Progenitor cell of endocrine pancreas (in vitro differentiated cells): ENCODE results near the gene RMDN3. TPM values are rescaled to one million over a fixed set of nuclear protein-coding genes. Genes with fewer than 3 reads are reported as not detected.

Experiments
- DNase-seq: peaks from one replicate; pipeline ENCODE4 v3.0.0; 2021; ENCODE audit warnings: low spot score; ENCODE audit not compliant: unreplicated experiment
- H3K27ac Mint-ChIP-seq: 2 replicates; pipeline ENCODE4 v1.8.0; 2021; ENCODE audit warnings: mild to moderate bottlenecking, moderate library complexity, mixed read lengths
- H3K27me3 Mint-ChIP-seq: 2 replicates; pipeline ENCODE4 v1.8.0; 2021; ENCODE audit warnings: mixed read lengths
- H3K36me3 Mint-ChIP-seq: 2 replicates; pipeline ENCODE4 v1.8.0; 2022; ENCODE audit warnings: mixed read lengths; ENCODE audit not compliant: insufficient read depth
- H3K4me1 Mint-ChIP-seq: 2 replicates; pipeline ENCODE4 v1.8.0; 2021; ENCODE audit warnings: low read depth, mixed read lengths
- H3K4me3 Mint-ChIP-seq: 2 replicates; pipeline ENCODE4 v1.8.0; 2021; ENCODE audit warnings: low read depth, mild to moderate bottlenecking, moderate library complexity, mixed read lengths
- H3K9me3 Mint-ChIP-seq: 2 replicates; pipeline ENCODE4 v1.8.0; 2021; ENCODE audit warnings: low read depth, mixed read lengths
- total RNA-seq: library from RNA; stranded (reverse); gene quantifications from 2 replicates; pipeline ENCODE4 v1.2.1, GENCODE V29; 2021
- TF ChIP-seq, protein P1 (sequence below): fragments of 200-600 bp; sonication (generic); IDR thresholded peaks from one replicate; pipeline ENCODE4 v1.5.0; 2021; ENCODE audit warnings: antibody characterized with exemption, mild to moderate bottlenecking; ENCODE audit not compliant: unreplicated experiment

Gene RMDN3
- total RNA-seq, 1 donor from 2014 or later = 25.9 TPM

DNA sequence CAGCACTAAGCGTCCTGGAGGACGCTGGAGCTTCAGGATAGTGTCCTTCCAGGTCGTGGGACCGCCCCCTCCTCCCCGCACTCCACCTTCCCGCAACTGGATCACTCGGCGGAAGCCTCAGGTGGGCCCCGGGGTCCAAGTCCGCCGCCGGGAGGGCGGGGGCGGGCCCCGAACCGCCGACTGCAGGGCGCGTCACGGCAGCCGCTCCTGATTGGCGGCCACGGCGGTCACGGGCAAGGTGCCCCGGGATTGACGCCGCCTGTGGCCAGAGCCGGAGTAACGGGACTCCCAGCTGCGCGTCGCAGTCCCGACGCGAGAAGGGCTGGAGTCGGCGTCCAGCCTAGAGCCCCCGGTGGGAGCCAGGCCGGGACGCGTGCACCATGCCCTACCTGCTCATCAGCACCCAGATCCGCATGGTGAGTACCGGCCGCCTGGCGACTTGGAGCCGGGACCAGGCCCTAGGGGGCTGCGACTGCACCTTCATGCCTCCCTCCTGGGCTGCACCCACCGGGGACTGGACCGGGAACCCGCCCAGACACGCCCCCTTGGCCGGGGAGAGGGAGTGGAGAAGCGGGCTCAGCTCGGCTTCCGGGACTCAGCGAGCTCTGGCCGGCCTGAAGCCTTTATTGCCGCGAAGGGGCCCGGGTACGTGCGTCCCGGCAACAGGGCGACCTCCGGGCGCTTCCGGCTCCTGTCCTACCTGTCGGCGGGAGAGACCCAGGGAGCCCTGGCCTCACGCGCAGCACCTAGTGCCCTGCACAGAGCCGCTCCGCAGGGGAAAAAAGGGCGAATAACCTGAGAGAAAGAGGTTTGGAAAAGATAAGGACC lies 9.0 kb upstream of the RMDN3 start, which contains the start of gene GCHFR:
GCHFR (plus strand) TSS at position 268 of the 828 bp plus-strand sequence; CDS start at position 381, 113 bp downstream.
- Mint-ChIP-seq H3K9me3 (no peaks in the 10 kb centered on the region), H3K4me3 (peak within 1 kb of the TSS; percentile 79), H3K36me3 (no peaks in the 10 kb centered on the region), H3K4me1 (peaks cover 11% of the 10 kb centered on the region), H3K27me3 (no peaks in the 10 kb centered on the region), H3K27ac (peak within 1 kb of the TSS; percentile 96)
- DNase-seq = peak; percentile 77
- TF ChIP-seq, protein P1, sequence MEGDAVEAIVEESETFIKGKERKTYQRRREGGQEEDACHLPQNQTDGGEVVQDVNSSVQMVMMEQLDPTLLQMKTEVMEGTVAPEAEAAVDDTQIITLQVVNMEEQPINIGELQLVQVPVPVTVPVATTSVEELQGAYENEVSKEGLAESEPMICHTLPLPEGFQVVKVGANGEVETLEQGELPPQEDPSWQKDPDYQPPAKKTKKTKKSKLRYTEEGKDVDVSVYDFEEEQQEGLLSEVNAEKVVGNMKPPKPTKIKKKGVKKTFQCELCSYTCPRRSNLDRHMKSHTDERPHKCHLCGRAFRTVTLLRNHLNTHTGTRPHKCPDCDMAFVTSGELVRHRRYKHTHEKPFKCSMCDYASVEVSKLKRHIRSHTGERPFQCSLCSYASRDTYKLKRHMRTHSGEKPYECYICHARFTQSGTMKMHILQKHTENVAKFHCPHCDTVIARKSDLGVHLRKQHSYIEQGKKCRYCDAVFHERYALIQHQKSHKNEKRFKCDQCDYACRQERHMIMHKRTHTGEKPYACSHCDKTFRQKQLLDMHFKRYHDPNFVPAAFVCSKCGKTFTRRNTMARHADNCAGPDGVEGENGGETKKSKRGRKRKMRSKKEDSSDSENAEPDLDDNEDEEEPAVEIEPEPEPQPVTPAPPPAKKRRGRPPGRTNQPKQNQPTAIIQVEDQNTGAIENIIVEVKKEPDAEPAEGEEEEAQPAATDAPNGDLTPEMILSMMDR = peak; percentile 60

DNA sequence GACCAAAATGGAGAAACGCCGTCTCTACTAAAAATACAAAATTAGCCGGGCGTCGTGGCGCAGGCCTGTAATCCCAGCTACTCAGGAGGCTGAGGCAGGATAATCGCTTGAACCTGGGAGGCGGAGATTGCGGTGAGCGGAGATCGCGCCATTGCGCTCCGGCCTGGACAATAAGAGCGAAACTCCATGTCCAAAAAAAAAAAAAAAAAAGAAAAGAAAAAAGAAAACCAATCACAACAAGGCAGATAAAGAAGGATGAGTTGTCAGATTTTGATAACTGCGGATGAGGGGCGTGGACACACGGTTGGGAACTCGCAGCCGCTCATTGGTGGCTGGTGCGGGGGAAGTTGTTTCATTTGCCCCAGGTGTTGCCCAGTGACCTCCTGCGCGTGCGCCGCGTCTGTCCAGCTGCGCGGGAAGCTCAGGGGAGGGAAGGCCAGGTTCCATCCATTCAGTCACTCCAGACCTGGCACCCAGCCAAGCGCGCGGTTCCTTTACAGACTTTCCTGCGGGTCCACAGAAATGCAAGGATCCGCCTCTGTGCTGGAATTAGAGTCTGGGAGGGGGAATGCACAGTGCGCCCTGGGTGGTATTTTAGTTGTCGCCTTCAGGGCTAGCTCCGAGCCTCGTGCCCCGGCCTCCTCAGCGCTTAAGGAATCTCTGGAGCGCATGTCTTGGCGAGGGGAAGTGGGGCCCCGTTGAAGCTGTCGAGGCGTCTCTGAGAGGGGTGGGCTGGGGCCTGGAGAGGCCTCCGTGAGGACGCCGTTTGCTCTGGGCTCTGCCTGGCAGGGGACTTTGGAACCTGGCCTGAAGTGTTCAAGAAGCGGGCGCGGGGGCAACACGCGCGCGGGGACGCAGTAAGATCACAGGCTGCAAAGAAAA lies 8.1 kb upstream of the RMDN3 start:
- Mint-ChIP-seq H3K27ac (peak overlapping the region; percentile 96), H3K27me3 (no peaks in the 10 kb centered on the region), H3K4me3 (peak overlapping the region; percentile 79), H3K4me1 (peaks cover 11% of the 10 kb centered on the region), H3K9me3 (no peaks in the 10 kb centered on the region), H3K36me3 (no peaks in the 10 kb centered on the region)
- no peak for DNase-seq
- TF ChIP-seq, protein P1 = no peak

DNA sequence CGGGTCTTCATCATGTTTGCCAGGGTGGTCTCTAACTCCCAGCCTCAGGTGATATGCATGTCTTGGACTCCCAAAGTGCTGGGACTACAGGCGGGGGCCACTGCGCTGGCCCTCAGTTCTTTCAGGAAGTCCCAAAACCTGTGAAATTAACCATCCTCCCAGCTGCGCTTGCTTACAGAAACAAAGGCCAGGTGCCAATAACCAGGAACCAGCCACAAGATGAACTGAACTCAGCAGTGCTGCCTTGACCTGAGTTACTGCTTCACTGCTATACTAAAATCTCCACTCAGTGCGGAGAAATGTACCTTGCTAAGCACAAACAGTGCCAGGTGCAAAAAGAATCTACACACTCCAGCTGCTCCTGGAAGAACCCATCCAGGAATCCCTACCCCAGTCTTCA lies 4.9 kb upstream of the RMDN3 start:
- H3K27ac Mint-ChIP-seq = no peak overlapping the region
- TF ChIP-seq, protein P1 = no peak
- no peak for DNase-seq
- no peaks in the 10 kb centered on the region for H3K9me3 Mint-ChIP-seq
- no peaks in the 10 kb centered on the region for H3K36me3 Mint-ChIP-seq
- H3K27me3 Mint-ChIP-seq = no peaks in the 10 kb centered on the region
- peaks cover 7% of the 10 kb centered on the region for H3K4me1 Mint-ChIP-seq
- H3K4me3 Mint-ChIP-seq = no peak overlapping the region

DNA sequence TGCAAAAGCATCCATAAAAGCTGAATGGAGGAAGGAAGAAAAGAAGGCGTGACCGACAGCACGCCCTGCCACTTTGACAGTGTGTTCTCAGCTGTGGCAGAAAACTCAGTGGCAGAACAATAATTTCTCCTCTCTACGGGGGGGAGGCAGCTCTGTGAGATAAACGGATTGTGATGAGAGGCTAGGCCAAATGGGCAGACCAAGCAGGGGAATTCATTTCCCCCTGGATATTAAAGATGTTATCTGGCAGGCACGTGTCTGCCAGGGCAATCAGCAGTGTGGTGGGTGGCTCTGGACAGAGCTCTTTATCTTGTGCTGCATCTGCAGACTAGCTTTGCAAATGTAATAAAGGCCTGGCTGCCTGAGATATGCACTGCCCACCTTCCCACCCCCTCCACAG lies 1.9 kb upstream of the RMDN3 start:
- no peaks in the 10 kb centered on the region for H3K9me3 Mint-ChIP-seq
- TF ChIP-seq, protein P1 = no peak
- peaks cover 1% of the 10 kb centered on the region for H3K36me3 Mint-ChIP-seq
- H3K27me3 Mint-ChIP-seq = no peaks in the 10 kb centered on the region
- no peak for DNase-seq
- peak overlapping the region; percentile 75 for H3K27ac Mint-ChIP-seq
- peaks cover 9% of the 10 kb centered on the region for H3K4me1 Mint-ChIP-seq
- peak overlapping the region; percentile 49 for H3K4me3 Mint-ChIP-seq

DNA sequence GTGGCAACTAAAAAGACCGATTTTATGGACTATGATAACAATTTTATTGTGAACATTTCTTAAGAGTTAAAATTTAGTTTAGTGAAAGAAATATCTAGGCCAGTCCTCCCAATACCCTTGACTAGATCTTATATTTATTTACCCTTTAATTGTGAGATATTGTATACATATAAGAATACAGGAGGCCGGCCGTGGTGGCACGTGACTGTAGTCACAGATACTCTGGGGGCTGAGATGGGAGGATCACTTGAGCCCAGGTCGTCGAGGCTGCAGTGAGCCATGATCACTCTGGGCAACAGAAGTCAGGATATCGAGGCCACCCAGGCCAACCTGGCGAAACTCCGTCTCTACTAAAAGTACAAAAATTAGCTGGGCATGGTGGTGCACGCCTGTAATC lies 756 bp upstream of the RMDN3 start:
- Mint-ChIP-seq H3K36me3 (peaks cover 1% of the 10 kb centered on the region), H3K27ac (peak overlapping the region; percentile 99), H3K9me3 (no peaks in the 10 kb centered on the region), H3K4me1 (peaks cover 9% of the 10 kb centered on the region), H3K27me3 (no peaks in the 10 kb centered on the region), H3K4me3 (peak overlapping the region; percentile 93)
- DNase-seq = no peak
- TF ChIP-seq, protein P1 = no peak
